ENCODE data around the gene CDK5.

The CDK5 gene

DNA sequence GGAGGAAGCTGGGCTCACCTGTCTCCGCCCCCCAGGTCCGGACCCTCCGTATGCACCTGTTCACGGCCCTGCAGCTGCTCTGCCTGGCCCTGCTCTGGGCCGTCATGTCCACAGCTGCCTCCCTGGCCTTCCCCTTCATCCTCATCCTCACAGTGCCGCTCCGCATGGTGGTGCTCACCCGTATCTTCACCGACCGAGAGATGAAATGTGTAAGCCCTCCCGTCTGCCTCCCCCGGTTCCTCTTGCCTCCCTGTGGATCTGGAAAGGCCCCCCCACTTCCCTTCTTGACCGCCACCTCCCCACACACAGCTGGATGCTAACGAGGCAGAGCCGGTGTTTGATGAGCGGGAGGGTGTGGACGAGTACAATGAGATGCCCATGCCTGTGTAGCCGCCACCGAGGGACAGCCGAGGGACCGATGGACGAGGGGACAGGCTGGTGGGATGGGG is 18.3 kb upstream of the CDK5 start:
- Histone ChIP-seq H3K27ac (no peak overlapping the region), H2AFZ (ENCODE audit: low read depth) (no peak overlapping the region)

DNA sequence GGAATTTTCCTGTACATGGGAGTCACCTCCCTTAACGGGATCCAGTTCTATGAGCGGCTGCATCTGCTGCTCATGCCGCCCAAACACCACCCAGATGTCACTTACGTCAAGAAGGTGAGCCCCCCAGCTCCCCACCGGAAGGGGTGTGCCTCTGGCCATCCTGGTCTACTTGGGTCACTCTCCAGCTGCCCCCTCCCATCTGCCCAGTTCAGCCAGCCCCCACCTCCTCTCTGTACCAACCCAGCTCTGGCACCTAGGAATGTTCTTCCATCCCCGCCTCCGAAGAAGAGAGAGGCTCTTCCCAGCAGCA is 17.9 kb upstream of the CDK5 start:
- Histone ChIP-seq H3K4me3 (IDR thresholded peaks at IDR 0.05; ENCODE audit: insufficient read depth, low read depth, low read length) (no peak overlapping the region), H3K27ac (no peak overlapping the region), H3K79me2 (ENCODE audit: insufficient read depth, low read depth) (peaks cover 17% of the 10 kb centered on the region), H2AFZ (ENCODE audit: low read depth) (no peak overlapping the region), H4K20me1 (ENCODE audit: insufficient read depth) (no peaks in the 10 kb centered on the region), H3K4me2 (no peak overlapping the region), H3K4me1 (ENCODE audit: low read depth, poor library complexity, severe bottlenecking) (peaks cover 10% of the 10 kb centered on the region), H3K9ac (no peak overlapping the region), H3K36me3 (ENCODE audit: insufficient read depth) (no peaks in the 10 kb centered on the region), H3K27me3 (ENCODE audit: insufficient read depth, low read depth) (no peaks in the 10 kb centered on the region)
- TF ChIP-seq, protein P1, sequence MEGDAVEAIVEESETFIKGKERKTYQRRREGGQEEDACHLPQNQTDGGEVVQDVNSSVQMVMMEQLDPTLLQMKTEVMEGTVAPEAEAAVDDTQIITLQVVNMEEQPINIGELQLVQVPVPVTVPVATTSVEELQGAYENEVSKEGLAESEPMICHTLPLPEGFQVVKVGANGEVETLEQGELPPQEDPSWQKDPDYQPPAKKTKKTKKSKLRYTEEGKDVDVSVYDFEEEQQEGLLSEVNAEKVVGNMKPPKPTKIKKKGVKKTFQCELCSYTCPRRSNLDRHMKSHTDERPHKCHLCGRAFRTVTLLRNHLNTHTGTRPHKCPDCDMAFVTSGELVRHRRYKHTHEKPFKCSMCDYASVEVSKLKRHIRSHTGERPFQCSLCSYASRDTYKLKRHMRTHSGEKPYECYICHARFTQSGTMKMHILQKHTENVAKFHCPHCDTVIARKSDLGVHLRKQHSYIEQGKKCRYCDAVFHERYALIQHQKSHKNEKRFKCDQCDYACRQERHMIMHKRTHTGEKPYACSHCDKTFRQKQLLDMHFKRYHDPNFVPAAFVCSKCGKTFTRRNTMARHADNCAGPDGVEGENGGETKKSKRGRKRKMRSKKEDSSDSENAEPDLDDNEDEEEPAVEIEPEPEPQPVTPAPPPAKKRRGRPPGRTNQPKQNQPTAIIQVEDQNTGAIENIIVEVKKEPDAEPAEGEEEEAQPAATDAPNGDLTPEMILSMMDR (conservative IDR thresholded peaks at IDR 0.05; ENCODE audit: low read depth, low read length), result no peak

More for the DNA sequence above, 18.3 kb upstream of the CDK5 start:
- Histone ChIP-seq H3K4me2 (no peak overlapping the region), H3K79me2 (ENCODE audit: insufficient read depth, low read depth) (peaks cover 17% of the 10 kb centered on the region), H3K4me1 (ENCODE audit: low read depth, poor library complexity, severe bottlenecking) (peaks cover 13% of the 10 kb centered on the region), H3K4me3 (IDR thresholded peaks at IDR 0.05; ENCODE audit: insufficient read depth, low read depth, low read length) (no peak overlapping the region), H3K9ac (no peak overlapping the region), H3K36me3 (ENCODE audit: insufficient read depth) (no peaks in the 10 kb centered on the region), H3K27me3 (ENCODE audit: insufficient read depth, low read depth) (no peaks in the 10 kb centered on the region), H4K20me1 (ENCODE audit: insufficient read depth) (no peaks in the 10 kb centered on the region)
- TF ChIP-seq, protein P1 (conservative IDR thresholded peaks at IDR 0.05; ENCODE audit: low read depth, low read length), result no peak

DNA sequence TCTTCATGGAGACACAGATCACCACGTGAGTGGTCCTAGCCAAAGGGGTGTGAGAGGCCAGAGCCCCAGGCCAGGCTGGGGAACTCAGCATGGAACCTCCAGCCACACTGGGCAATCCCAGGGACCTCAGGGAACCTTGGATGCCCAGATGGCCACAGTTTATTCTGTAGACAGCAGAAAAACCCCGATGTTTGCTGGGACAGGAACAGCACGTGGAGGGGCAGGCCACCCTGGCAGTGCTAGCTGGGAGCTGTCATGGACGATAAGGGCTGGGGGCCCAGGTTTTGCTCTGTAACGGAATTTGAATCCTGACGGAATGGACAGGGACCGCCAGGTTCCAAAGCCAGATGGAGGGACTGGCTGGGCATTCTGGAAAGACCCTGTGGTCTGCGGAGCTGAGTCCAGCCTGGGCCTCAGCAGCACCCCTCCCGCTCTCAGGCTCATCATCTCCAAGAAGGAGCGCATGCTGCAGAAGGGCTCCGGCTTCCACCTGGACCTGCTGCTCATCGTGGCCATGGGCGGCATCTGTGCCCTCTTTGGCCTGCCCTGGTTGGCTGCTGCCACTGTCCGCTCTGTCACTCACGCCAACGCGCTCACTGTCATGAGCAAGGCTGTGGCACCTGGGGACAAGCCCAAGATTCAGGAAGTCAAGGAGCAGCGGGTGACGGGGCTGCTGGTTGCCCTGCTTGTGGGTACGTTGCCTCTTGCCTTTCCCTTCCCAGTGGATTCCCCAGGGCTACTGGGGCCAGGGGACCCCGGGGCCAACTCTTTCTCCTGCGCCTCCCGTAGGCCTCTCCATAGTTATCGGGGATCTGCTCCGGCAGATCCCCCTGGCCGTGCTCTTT is 17.3 kb upstream of the CDK5 start:
- TF ChIP-seq, protein P1 (conservative IDR thresholded peaks at IDR 0.05; ENCODE audit: low read depth, low read length), result no peak
- Histone ChIP-seq H3K4me1 (ENCODE audit: low read depth, poor library complexity, severe bottlenecking) (peaks cover 10% of the 10 kb centered on the region), H3K27me3 (ENCODE audit: insufficient read depth, low read depth) (no peaks in the 10 kb centered on the region), H3K36me3 (ENCODE audit: insufficient read depth) (peaks cover 6% of the 10 kb centered on the region; the same call in 1 of the 2 replicates), H3K4me3 (IDR thresholded peaks at IDR 0.05; ENCODE audit: insufficient read depth, low read depth, low read length) (no peak overlapping the region), H3K27ac (no peak overlapping the region), H3K9ac (no peak overlapping the region), H2AFZ (ENCODE audit: low read depth) (no peak overlapping the region), H3K79me2 (ENCODE audit: insufficient read depth, low read depth) (peaks cover 12% of the 10 kb centered on the region), H4K20me1 (ENCODE audit: insufficient read depth) (no peaks in the 10 kb centered on the region), H3K4me2 (no peak overlapping the region)

DNA sequence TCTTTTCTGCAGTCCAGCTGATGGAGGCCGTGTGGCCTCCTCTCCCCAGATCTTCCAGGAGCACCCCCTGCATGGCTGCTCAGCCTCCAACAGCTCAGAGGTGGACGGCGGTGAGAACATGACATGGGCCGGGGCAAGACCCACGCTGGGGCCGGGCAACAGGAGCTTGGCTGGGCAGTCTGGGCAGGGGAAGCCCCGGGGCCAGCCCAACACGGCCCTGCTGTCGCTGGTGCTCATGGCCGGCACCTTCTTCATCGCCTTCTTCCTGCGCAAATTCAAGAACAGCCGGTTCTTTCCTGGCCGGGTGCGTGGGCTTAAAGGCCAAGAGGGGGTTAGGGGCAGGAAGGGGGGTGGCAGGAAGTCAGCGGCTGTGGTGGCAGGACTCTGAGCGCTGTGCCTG is 16.3 kb upstream of the CDK5 start:
- H3K36me3 ChIP-seq (ENCODE audit: insufficient read depth), result peaks cover 8% of the 10 kb centered on the region; the same call in 1 of the 2 replicates
- H3K79me2 ChIP-seq (ENCODE audit: insufficient read depth, low read depth), result peaks cover 2% of the 10 kb centered on the region; the same call in 1 of the 2 replicates
- no peak overlapping the region for H3K9ac ChIP-seq
- no peak overlapping the region for H3K4me3 ChIP-seq (IDR thresholded peaks at IDR 0.05; ENCODE audit: insufficient read depth, low read depth, low read length)
- H3K27me3 ChIP-seq (ENCODE audit: insufficient read depth, low read depth), result no peaks in the 10 kb centered on the region
- H3K27ac ChIP-seq, result no peak overlapping the region
- no peaks in the 10 kb centered on the region for H4K20me1 ChIP-seq (ENCODE audit: insufficient read depth)
- TF ChIP-seq, protein P1 (conservative IDR thresholded peaks at IDR 0.05; ENCODE audit: low read depth, low read length), result no peak
- H3K4me2 ChIP-seq, result no peak overlapping the region
- no peak overlapping the region for H2AFZ ChIP-seq (ENCODE audit: low read depth)
- H3K4me1 ChIP-seq (ENCODE audit: low read depth, poor library complexity, severe bottlenecking), result peaks cover 3% of the 10 kb centered on the region
